Stimulated activated CD4-positive, alpha-beta T cell treated with anti-CD3 and anti-CD28 coated beads, TNF-alpha, amount 100 ng/mL, for 4 hours (primary cell): Measurements from ENCODE around the gene KIT.
"Not testable (repeated sequence)": the region's sequence is repeated elsewhere in the genome, so short reads cannot be mapped to it uniquely, and the experiment has no call there.

ENCODE experiments used
- DNase-seq, 3 experiments: peaks; one replicate each; pipeline ENCODE4 v3.0.0-alpha.2; 2020; ENCODE audit warnings: low read depth in 3 of 3

The KIT gene

DNA sequence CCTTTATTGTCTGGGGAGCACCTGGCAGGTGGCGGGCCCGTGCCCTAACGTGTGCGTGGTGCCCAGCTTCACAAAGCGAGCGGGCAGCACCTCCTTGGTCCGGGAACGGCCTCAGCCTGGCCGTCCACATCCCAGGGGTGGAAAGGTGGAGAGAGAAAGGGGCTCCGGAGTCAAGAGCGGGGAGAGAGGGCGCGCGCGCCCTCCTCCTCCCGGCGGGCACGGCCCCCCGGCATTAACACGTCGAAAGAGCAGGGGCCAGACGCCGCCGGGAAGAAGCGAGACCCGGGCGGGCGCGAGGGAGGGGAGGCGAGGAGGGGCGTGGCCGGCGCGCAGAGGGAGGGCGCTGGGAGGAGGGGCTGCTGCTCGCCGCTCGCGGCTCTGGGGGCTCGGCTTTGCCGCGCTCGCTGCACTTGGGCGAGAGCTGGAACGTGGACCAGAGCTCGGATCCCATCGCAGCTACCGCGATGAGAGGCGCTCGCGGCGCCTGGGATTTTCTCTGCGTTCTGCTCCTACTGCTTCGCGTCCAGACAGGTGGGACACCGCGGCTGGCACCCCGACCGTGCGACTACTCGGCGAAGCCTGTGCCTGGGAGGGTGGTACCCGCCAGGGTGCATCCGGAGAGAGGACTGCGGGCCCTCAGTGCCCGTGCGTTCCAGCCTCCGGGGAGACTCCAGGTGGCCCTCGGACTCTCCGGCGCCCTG lies at the start of gene KIT:
TSS of gene KIT (plus strand) at position 407 of the 701 bp plus-strand sequence. CDS start at position 465, 58 bp downstream.
- no peak for DNase-seq

GRCh38 chr4:54609310-54609709 lies 48.4 kb upstream of the KIT start:
- DNase-seq: no peak

GRCh38 chr4:54614149-54614548 lies 43.6 kb upstream of the KIT start:
- no peak for DNase-seq

- no peak for DNase-seq
Measured at GRCh38 chr4:54620773-54621172, 37.0 kb upstream of the KIT start.

GRCh38 chr4:54625391-54625790 lies 32.4 kb upstream of the KIT start:
- no peak for DNase-seq

GRCh38 chr4:54626113-54626512 lies 31.6 kb upstream of the KIT start:
- no peak for DNase-seq

DNA sequence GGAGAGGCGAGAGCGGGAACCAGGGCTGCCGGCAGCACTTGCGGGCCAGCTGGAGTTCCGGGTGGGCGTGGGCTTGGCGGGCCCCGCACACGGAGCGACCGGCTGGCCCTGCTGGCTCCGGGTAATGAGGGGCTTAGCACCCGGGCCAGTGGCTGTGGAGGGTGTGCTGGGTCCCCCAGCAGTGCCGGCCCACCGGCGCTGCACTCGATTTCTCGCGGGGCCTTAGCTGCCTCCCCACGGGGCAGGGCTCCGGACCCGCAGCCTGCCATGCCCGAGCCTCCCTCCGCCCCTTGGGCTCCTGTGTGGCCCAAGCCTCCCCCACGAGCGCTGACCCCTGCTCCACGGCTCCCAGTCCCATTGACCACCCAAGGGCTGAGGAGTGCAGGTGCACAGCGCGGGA lies 25.2 kb upstream of the KIT start:
- DNase-seq: no peak

DNA sequence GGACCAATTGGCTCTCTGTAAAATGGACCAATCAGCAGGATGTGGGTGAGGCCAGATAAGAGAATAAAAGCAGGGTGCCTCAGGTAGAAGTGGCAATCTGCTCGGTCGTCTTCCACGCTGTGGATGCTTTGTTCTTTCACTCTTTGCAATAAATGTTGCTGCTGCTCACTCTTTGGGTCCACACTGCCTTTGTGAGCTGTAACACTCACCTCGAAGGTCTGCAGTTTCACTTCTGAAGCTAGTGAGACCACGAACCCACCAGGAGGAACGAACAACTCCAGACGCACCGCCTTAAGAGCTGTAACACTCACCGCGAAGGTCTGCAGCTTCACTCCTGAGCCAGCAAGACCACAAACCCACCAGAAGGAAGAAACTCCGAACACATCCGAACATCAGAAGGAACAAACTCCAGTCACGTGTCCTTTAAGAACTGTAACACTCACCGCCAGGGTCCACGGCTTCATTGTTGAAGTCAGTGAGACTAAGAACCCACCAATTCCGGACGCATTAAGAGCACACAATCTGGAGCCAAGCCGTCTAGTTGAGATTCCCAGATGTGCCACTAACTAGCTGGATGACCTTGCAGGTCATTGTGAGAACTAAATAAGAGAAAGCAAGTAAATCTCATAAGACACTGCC lies 24.5 kb upstream of the KIT start:
- DNase-seq: not testable (repeated sequence)

- DNase-seq: no peak
Measured at GRCh38 chr4:54635318-54635717, 22.4 kb upstream of the KIT start.

- DNase-seq: no peak
Measured at GRCh38 chr4:54637325-54637724, 20.4 kb upstream of the KIT start.

- DNase-seq: not testable (repeated sequence)
Measured at GRCh38 chr4:54641101-54641500, 16.7 kb upstream of the KIT start.

DNA sequence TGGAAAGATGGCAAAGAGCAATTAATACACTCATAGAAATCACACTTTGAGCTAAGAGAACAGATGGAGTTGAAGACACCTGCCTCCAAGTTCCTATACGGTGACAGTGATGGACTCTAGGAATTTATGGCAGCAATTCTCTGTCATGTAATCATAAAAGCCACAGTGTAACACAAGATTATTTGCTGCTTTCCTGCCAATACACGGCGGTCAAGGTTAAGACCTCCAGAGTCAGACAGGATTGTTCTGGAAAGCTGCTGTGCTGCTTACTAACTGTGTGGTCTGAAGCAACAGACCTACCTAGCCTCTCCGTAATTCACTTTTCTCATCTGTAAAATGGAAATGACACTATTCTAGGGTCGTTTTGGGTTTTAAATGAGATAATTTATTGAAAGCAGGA lies 14.6 kb upstream of the KIT start:
- no peak for DNase-seq

GRCh38 chr4:54643958-54644751 lies 13.6 kb upstream of the KIT start:
- DNase-seq: no peak

DNA sequence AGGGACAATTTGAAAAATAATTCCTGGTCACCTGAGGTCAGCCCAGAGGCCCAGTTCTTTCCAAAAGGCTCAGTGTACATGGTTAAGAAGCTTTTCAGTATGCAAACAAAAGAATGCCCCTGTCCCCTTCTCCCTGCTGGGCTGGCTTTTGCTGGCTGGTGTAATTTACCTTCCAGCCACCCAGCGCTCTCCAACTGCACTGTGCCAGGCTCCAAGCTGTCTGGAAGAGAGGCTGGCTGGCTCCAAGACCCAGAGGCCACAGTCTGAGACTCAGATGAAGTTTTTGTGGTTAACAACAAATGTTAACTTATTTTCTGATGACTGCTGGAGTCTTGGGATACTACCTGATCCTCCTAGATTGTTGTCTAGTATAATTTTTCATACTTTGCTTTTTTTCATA lies 11.9 kb upstream of the KIT start:
- no peak for DNase-seq

DNA sequence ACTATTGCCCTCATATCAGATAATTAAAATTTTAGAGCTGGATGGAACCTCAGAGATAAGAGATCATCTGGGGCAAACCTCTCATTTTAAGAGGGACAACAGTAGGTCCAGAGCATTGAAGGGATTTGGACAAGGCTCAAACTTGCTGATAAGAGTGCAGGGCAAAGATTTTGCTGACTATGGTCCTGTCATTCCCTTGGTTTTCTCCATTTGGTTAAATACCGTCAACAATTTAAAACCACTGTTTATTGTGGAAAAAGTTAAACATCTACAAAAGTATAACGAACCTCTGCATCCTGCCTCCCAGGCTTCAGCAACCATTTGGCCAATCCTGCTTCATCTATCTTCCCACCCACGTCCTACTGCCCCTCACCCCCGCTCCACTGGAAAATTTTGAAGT lies 10.7 kb upstream of the KIT start:
- no peak for DNase-seq

GRCh38 chr4:54651050-54651449 lies 6.7 kb upstream of the KIT start:
- DNase-seq: no peak

DNA sequence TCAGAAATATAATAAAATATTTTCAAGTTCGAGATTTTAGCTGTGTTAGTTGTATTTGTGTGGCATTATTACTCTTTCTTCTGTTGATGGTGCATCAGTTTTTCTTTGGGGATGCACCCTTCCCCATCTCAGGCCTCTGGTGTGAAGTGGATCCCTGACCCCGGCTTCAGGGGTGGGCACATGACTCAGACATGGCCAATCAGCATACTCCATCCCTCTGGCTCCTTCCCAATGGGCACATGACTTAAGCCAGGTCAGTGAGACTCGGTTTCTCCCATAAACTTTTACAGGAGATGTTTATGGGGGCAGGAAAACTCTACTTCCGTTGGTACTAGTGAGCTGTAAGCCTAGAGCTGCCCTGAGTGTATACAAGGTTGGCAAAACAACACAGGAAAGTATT lies 3.0 kb upstream of the KIT start:
- DNase-seq: no peak

- no peak for DNase-seq
Measured at GRCh38 chr4:54657185-54657550, 589 bp upstream of the KIT start.

DNA sequence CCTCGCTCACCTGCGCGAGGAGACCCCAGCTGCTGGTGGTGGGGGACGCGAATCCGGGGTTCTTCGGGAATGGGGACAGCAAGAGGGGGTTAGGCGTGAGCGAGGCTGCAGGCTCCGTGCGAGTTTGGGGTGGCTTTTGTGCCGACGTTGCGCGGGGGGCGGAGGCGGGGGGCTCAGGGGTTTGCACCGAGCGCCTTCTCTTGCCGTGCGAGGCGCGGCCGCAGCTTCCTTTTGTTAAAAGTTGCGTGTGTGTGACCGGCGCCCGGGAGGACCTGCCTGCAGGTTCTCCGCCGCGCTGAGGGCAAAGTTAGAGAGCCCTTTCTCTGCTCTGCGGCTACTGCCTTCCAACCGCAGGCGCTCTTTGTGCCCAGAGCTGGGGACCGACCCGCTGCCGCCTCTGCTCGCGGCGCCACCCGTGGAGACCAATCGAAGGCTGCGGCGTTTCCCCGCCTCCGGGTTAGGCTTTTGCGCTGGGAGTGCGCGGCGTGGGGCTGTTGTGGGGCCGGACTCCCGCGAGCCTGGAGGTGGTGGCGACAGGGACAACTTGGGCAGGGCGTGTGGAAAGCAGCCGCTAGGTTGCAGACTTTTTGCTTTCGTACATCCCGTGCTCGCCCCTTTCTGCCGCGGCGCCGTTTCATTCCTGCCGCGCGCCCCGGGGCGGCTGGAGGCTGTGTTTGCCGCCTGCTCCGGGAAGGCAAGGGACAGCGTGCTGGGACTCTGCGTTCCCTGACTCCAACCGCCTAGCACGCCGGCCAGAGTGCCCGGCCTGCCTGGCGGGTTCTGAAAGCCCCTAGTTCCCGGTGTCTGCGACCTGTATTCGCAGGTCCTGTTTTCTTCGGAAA lies 716 bp downstream of the KIT start:
- DNase-seq: no peak

GRCh38 chr4:54659313-54659712 lies 1.6 kb downstream of the KIT start:
- no peak for DNase-seq

- no peak for DNase-seq
Measured at GRCh38 chr4:54659749-54660535, 2.2 kb downstream of the KIT start.
